ENCODE results near the gene CACNG5.

Gene CACNG5, protein sequence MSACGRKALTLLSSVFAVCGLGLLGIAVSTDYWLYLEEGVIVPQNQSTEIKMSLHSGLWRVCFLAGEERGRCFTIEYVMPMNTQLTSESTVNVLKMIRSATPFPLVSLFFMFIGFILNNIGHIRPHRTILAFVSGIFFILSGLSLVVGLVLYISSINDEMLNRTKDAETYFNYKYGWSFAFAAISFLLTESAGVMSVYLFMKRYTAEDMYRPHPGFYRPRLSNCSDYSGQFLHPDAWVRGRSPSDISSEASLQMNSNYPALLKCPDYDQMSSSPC

DNA sequence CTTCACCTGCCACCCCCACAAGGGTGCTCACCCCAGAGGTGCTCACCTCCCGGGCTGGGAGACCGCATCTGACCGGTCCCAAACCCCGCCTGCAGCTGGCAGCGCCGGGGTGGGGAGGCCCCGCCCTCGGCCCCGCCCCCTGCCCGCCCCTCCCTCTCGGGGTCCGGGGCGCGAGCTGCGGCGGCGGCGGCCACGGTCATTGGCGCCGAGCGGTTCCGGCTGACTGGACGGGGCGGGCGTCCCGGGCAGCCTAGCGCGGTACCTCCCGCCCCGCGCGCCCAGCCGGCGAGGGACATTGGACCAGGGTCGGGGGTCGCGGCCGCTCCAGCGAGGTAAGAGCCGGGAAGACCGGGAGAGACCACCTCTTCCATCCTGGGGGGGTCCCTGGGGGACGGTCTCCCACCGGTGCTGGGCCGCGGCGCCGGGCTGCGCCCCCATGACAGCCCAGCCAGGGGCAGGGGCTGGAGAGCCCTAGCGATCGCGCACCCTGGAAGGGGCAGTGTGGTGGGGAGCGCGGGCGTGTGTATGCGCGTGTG lies at the start of gene CACNG5:
TSS of gene CACNG5 (plus strand) at position 199 of the 536 bp plus-strand sequence. CDS start 42,216 bp downstream, outside the sequence.
- no peak for DNase-seq (ENCODE audit: low read depth)

DNA sequence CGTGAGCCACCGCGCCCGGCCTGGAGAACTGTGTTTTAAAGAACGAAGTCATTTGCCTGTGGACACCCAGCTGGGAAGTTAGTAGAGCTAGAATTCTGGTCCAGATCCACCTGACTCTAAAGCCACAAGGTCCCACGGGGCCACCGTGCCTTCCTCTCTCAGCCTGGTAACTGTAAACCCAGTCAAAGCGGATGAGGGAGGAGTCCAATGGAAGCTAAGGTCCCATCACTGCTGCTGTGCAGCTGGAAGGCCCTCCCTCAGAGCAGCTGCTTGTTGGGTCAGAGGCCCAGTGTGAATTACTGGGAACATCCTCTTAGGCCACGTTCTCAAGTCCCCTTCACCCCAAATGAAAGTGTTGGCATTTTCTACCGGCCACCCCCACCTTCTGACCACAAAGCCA lies 48.8 kb upstream of the CACNG5 start:
- no peak for DNase-seq (ENCODE audit: low read depth)

DNA sequence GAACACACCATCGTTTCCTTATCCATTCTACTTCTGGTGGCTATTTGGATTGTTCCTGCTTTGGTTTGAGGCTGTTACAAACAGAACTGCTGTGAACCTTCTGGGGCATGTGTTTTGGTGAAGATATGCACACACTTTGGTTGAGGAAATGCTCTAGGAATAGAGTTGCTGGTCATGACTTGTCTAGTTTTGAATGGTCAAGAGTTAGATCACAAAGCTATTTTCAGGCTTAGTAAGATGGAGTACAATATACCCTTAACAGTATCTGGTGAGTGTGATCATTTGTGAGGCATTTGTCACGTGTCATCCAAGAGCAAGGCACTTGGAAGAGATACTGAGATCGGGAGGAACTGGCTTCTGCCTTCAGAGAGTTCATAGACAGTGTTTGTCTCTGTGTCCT lies 47.0 kb upstream of the CACNG5 start:
- no peak for DNase-seq (ENCODE audit: low read depth)

DNA sequence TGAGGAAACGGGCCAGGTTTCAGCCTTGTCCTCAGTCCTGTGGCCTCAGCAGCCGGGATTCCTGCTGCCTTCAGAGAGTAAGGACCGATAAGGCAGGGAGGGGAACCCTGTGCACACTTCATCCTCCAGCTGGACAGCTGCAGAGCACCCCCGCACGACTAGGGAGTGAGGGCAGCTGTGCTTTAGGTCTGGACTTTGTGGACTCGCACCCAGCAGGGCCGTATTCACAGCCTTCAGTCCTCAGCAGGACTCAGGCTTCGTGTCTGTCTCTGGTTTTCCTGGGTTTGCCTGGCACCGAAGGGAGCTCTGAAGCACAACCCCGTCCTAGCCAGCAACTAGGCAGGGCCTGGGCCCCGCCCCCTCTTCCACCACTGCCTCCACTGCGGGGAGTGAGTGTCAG lies 45.8 kb upstream of the CACNG5 start:
- DNase-seq (ENCODE audit: low read depth), result no peak

DNA sequence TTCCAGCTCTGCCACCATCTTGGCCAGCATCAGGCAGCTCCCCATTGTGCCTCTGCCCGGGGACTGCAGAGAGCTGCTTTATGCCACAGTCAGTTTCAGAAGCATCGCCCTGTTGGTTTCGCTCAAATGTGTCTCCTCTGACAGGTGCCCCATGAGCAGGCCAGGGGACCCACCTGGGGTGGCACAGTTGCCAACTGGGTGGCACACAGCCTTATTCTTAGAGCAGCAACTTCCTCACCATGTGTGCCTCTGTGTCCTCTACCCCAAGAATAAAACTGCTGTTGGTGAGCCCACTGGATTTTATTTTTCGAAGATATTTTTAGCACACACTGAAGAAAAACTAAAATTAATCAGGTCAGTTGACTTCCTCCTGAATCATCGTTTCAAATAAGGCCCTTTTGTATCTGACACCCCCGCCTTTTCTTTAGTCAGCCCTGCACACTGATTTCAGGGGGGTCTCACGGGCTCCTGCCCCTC lies 44.9 kb upstream of the CACNG5 start:
- no peak for DNase-seq (ENCODE audit: low read depth)

DNA sequence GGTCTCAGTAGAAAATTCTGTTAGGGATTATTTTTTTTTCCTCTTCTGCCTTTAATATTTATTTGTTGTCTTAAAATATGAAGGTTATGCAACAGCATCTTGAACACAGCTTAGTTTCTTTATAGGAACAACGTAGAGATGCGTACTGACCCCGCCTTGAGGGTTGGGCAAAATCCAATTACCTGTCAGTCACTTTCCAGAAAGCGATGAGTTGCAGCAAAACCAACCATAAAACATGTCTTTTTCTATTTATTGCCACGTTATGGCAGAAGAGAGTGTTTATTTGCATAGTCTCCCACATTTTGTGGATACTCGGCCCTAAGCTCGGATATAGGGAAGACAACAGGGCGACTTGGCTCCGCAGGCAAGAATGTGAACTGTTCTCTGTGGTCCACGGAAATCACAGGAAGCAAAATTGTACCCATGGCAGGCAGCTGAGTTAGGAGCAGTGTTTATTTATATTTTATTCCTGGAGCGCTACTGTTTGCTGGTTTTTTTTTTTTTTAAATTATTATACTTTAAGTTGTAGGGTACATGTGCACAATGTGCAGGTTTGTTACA lies 44.3 kb upstream of the CACNG5 start:
- no peak for DNase-seq (ENCODE audit: low read depth)

DNA sequence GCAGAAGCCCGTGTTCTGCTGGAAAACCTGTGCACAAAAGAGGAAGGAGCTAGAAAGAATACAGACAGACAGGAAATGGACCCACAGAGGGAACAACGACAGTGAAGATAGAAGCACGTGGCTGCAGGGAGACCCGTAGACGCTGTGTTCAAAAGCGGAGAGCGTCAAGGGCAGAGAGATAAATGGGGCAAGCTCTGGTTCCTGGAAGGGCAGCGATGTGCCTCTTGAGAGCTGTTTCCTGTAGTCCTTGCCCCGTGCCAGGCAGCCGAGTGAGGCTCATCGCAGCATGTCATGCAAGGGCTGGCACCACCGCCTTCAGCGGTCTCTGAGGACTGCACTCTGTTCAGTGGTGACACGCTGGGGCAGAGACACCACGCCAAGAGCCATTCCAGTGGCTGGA lies 43.6 kb upstream of the CACNG5 start:
- DNase-seq (ENCODE audit: low read depth), result no peak

DNA sequence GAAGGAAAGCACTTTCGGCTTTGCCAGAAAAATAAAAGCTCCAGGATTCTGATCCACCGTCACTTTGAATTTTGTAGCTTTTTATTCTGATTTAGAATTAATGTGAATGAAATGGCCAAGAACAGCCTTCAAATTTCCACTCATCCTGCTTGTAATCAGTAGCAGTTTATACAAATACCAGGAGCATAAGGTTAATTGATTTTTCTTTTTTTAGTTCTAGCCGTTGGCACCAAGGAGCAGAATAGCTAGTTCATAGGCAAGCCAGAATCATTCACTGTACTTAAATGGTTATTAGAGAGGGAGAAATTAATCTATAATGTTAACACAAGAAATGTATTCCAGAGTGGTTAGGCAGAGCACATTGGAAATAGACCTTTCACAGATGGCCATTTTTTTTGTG lies 41.1 kb upstream of the CACNG5 start:
- DNase-seq (ENCODE audit: low read depth), result no peak

DNA sequence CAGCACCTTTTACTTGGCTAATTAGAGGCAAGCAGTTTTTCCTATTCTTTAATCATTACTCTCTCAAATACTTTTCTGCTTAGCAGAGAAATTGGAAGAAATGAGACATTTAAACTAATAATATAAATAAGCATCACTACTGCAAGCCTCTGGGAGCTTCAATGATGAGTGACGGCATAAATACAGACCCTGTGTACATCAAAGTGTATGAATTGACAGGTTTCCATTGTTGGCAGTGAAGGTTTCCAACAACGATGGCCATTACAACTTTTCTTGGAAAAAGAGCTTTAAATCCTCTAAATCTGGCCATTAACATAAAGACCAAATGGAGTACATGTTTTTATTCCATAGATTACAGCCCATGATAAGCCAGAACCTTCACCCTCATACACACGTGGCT lies 39.4 kb upstream of the CACNG5 start:
- DNase-seq (ENCODE audit: low read depth), result no peak

DNA sequence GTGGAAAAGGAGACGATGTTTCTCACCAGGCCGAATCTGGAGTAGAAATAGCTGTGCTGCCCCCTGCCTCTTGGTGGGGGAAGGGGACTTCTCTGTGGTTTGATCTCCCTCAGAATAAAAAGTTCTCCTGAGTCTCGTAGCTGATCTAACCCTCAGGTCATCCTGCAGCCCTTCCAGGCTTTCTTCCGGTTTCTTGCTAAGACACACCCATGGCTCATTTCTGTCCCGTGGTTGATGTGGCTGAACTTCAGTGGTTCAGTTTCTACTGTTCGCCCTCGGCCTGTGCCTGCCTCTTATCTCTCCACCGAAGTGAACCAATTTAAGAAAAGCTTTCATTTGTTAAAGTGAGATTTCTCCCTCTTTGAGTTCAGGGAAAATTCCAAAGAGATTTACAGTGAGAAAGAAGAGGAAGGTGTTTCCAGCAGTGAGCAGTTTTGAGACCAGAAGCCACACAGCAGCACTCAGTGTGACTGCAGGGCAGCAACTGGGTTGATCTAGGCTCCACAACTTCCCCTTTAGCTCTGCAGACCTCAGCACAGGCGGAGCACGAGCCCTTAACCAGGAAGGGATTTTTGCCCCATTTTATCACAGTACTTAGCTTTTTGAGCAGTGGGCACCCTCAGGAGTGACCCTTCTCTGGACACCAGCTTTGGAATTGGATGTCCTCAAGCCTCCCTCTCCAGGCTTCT lies 34.9 kb upstream of the CACNG5 start:
- DNase-seq (ENCODE audit: low read depth), result no peak

DNA sequence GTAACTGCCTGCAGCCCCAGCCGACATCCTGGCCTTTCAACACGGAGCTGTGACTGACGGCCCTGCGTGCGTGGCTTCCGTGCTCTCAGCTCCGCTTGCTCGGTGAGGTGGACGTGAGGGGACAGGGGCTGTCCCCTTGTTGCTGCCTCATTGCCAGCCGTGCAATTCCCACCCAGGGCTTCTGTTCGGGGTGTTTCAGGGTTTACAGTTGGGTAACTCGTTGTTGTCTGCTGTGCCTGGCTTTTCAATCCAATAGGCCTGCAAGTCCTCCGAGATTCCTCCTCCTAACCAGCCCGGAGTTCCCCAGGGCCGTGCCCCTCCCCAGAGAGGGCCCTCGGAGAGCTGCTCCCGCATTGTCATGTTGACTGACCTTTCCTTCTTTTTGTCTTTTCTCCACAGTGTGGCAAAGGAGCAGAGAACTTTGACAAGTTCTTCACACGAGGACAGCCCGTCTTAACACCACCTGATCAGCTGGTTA lies 31.4 kb upstream of the CACNG5 start:
- DNase-seq (ENCODE audit: low read depth), result no peak

DNA sequence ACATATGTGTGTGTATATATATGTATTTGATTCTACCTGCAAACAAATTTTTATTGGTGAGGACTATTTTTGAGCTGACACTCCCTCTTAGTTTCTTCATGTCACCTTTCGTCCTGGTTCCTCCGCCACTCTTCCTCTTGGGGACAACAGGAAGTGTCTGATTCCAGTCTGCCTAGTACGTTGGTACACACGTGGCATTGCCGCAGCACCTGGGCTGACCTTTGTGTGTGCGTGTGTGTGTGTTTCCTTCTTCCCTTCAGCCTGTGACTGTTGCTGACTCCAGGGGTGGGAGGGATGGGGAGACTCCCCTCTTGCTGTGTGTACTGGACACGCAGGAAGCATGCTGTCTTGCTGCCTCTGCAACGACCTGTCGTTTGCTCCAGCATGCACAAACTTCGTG lies 29.4 kb upstream of the CACNG5 start:
- no peak for DNase-seq (ENCODE audit: low read depth)

DNA sequence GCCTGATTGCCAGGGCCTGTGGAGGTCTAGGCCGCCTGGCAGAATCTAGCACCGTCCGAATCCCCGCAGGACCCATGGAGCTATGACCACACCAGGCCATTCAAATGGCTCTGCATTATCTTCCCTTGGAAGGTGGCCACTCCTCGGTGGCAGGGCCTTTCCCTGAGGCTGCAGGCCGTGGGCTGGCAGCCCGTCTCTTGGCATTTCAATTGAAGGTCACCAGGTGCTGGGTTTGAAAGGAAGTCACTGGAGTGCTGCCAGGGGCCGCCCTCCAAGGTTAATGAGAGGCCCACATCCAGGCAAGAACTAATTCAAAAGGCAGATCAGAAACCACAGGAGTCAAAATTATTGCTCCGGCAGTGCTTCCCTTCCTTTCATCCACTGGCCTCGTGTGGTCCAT lies 27.7 kb upstream of the CACNG5 start:
- no peak for DNase-seq (ENCODE audit: low read depth)

DNA sequence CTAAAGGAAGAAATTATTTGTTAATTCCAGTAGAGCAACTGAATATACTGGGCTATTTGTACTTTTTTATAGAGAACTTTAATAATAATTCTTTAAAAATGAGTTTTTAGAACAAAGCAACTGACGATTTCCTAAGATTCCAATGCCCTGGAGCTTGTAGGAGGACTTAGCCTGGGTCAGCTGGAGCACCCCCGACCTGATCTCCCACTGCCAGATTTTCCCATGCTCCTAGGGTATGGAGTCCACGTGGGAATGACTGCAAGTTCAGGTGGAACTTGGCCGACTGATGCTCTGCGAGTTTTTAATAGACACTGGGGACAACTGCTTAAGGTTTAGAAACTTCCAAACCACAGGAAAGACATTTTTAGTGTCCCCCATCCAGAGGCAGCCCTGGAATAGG lies 25.5 kb upstream of the CACNG5 start:
- no peak for DNase-seq (ENCODE audit: low read depth)

DNA sequence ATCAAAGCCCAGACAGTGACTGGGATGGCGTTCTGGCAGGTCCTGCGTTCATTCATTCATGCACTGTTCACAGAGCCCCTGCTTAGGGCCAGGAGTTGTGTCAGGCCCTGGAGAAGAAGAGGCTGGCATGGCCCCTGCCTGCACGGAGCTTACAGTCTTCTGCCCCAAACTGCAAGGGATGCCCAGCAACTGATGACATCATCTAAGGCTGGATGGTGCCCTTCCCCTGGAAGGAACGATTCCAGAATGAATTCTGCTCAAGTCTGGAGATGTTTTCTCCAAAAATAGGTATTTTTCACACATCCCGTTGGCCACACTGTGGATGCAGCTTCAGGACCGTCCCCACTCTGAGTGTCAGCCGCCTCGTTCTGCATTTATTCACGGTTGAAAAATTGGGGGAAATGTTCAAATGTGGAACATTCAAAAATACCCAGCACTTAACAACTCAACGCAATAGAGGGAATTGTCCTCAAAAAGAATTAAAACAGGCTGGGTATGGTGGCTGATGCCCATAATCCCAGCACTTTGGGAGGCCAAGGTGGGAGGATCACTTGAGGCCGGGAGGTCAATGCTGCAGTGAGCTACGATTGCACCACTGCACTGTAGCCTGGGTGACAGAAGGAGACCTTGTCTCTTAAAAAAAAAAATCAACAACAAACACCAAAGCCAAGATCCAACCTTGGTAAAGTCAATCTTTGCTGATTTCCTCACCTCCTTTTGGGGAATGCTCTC lies 23.8 kb upstream of the CACNG5 start:
- no peak for DNase-seq (ENCODE audit: low read depth)

DNA sequence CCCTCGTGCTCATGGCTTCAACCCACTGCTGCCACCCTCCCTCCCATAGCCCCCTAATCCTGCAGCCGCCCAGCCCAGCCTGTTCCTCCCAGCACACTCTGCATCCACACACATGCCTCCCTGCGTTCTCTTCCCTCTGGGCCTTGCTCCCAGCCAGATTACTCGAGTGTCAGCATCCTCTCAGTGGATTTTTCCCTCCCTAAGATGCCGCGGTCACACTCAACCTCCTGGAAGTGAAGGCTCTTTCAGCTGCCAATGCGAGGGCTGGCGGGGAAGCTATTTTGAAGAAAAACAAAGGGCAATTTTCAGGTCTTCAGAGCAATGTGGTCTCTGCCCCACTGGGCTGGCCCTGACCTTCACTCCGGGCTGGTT lies 23.2 kb upstream of the CACNG5 start:
- no peak for DNase-seq (ENCODE audit: low read depth)

DNA sequence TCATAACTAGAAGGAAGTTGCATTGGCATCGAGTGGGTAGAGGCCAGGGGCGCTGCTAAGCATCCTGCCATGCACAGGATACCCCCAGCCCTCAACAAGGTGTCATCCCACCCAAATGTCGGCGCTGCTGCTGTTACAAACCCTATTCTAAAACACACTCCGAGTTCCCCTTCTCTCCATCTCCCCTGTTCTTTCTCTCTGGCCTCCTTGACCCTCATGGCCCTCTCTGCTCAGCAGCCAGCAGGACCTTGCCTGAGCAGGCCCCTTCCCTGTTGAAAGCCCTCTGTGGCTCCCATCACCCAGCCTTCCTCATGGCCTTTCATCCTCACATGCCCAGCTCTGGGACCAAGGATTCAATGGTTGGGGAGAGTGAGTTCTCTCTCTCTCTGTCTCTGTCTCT lies 22.3 kb upstream of the CACNG5 start:
- DNase-seq (ENCODE audit: low read depth), result no peak

DNA sequence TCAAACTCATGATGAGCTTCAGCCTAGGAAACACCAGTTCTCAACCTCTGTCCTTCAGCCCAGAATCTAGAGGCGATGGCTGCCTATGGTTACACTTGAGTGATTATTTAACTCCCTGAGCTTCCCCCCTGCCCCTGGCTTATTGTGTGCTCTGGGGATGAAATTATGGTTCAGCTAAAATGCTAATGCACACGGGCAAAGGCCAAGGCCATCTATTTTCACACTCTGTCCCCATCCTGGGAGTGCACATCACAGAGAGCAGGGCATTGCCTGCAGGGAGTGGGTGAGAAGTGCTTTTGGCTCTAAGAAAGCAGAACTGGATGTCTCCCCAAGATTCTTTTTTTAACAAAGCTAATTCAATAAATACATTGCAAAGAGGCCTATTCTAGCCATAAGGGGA lies 21.6 kb upstream of the CACNG5 start:
- DNase-seq (ENCODE audit: low read depth), result no peak

DNA sequence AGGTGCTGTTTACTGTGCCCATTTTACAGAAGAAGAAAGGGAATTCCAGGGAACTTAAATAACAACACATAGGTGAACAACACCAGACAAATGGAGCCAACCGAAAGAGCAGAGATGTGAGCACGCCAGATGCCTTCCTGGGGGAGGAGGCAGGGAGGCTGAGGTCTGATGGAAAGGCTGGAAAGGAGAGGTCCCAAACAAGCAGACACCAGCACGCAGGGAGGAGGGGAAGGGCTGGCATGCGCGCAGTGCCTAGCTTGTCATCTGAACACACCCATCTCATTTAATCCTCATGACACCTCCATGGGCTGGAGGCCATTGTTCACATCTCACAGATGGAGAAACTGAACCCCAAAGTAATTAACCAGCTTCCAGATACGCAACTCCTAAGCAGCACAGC lies 20.9 kb upstream of the CACNG5 start:
- no peak for DNase-seq (ENCODE audit: low read depth)

DNA sequence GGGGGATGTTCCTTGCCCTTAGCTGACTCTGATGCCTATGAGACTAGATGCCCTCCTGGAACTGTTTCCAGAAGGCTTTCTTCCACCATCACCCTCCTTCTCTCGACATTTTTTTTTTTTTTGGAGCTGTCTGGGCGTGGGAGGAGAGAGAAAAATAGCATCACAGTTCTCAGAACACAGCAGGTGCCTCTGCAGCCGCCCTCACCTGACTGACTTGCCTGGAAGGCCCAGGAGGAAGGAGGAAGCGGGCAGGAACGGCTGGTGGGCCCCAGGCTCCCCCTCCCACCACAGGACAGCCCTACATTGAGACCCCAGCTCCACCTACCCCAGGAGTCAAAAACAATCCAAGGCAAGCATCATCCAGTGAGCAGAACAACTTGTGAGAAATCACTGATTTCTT lies 20.3 kb upstream of the CACNG5 start:
- DNase-seq (ENCODE audit: low read depth), result no peak

DNA sequence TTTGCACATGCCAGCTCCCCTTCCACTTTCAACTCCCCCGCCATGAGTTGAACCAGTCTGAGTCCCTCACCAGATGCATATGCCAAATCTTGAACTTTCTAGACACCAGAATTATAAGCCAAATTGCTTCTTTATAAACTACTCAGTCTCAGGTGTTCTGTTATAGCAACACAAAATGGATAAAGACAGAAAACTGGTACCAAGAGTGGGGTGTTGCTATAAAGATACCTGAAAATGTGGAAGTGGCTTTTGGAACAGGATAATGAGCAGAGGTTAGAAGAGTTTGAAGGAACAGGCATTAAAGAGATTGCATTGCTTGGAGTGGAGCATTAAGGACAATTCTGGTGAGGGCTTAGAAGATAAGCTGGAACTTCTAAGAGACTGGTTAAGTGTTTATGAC lies 17.2 kb upstream of the CACNG5 start:
- no peak for DNase-seq (ENCODE audit: low read depth)

DNA sequence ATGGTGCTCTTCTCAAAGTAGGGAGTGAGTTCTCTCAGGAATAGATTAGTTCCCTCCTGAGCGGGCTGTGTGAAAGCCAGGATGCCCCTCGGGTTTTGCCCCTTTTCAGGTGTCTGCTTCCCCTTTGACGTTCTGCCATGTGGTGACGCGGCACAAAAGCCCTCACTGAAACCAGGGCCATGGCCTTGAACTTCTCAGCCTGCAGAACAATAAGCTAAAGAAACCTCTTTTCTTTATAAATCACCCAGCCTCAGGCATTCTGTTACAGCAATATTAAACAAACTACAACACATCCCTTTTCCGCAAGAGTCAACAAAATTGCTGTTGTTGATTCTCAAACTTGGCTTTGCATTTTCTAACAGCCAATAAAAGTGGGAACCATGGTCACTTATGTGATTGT lies 15.5 kb upstream of the CACNG5 start:
- no peak for DNase-seq (ENCODE audit: low read depth)

DNA sequence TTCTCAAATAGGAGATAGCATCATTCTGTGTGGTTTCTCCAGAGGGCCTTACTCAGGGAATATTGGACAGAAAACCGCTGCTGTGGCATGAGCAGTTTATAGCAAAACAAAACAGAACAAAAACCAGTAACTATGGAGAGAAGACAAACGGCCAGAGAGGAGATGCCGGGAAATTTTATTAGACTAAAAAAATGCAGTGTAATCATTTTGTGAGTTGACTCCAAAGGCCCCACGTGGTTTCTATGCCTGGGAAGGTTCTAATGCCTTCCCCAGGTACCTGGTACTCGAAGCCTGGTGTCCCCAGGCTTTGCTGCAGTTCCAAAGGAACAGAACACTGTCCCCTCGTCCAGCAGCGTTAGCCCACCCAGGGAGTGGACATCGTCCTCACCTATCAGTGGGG lies 12.9 kb upstream of the CACNG5 start:
- no peak for DNase-seq (ENCODE audit: low read depth)
